Esophagus squamous epithelium (tissue), 4 donors: ENCODE results near the gene ILDR1.

ENCODE experiments used
- CTCF ChIP-seq, 6 experiments: fragments of 450-650 bp in 4 of 6; fragments of 200-600 bp in 2 of 6; sonication (generic) in 2 of 6; IDR thresholded peaks; one replicate each; pipeline ENCODE4 v1.5.1; 2016 to 2019; ENCODE audit warnings: antibody characterized with exemption in 6 of 6, mild to moderate bottlenecking in 4 of 6, moderate library complexity in 4 of 6
- POLR2A ChIP-seq, 4 donors: fragments of 450-650 bp; IDR thresholded peaks; one replicate each; pipeline ENCODE4 v1.6.1; 2017; ENCODE audit warnings: antibody characterized with exemption in 4 of 4, mild to moderate bottlenecking in 4 of 4, moderate library complexity in 3 of 4

- no peak for TF ChIP-seq CTCF (IDR thresholded peaks at IDR 0.05)
- TF ChIP-seq POLR2A (IDR thresholded peaks at IDR 0.05): no peak
Measured at GRCh38 chr3:121979734-121980449, 42.2 kb downstream of the ILDR1 start.
